GM10266 (cell line): ENCODE data around the gene CAMKK1.

Experiments used
- DNase-seq: peaks from one replicate; pipeline ENCODE4 v3.0.0; 2012; ENCODE audit errors: extremely low spot score
- CTCF ChIP-seq: IDR thresholded peaks from 2 replicates; pipeline ENCODE4 v1.5.1; 2012; ENCODE audit warnings: mild to moderate bottlenecking, low read depth; ENCODE audit not compliant: control insufficient read depth, insufficient read depth; ENCODE audit errors: missing control alignments

CAMKK1 gene

GRCh38 chr17:3889325-3890012 is 3.4 kb downstream of the CAMKK1 start:
- no peak for TF ChIP-seq CTCF
- no peak for DNase-seq

- TF ChIP-seq CTCF = no peak
- DNase-seq = no peak
Observed at GRCh38 chr17:3888343-3889171, 4.3 kb downstream of the CAMKK1 start.

- TF ChIP-seq CTCF = no peak
- DNase-seq = no peak
Observed at GRCh38 chr17:3887804-3888203, 5.0 kb downstream of the CAMKK1 start.

- no peak for DNase-seq
- TF ChIP-seq CTCF = no peak
Observed at GRCh38 chr17:3887394-3887793, 5.5 kb downstream of the CAMKK1 start.

- no peak for DNase-seq
- TF ChIP-seq CTCF = no peak
Observed at GRCh38 chr17:3886776-3887175, 6.1 kb downstream of the CAMKK1 start.

- no peak for DNase-seq
- no peak for TF ChIP-seq CTCF
Observed at GRCh38 chr17:3885970-3886369, 6.9 kb downstream of the CAMKK1 start.

GRCh38 chr17:3885271-3885670 is 7.6 kb downstream of the CAMKK1 start:
- no peak for TF ChIP-seq CTCF
- DNase-seq = no peak
